GM12878 (cell line): ENCODE measurements around the gene SATB2. TPM values are rescaled to one million over a fixed set of nuclear protein-coding genes. Genes with fewer than 3 reads are reported as not detected.
A peak's percentile ranks its signal among the peaks of the same experiment; 100 is the strongest.

ENCODE experiments used
- ATAC-seq: fragments of 200-7000 bp; cut with Tn5 transposase; 3 replicates; pipeline ENCODE4 v1.9.1; 2020; ENCODE audit warnings: mild to moderate bottlenecking, moderate library complexity
- BruUV-seq: library from RNA; stranded (reverse); fragments of 400-500 nt; replicated peaks from 2 replicates; lab custom pipeline; 2021; lab: Mats Ljungman, UMichigan
- CTCF ChIA-PET: fragments of 300-600 bp; sonication (Branson Sonifier 250); formaldehyde crosslinking; extraction: SDS; loops from one replicate; lab custom pipeline; 2021; ENCODE audit warnings: inconsistent platforms; lab: Yijun Ruan, JAX
- POLR2A ChIA-PET: fragments of 350-600 bp; formaldehyde crosslinking; extraction: SDS; loops from one replicate; lab custom pipeline; 2021; ENCODE audit warnings: inconsistent platforms; lab: Charles Lee
- RAD21 ChIA-PET: fragments of 300-600 bp; sonication (Branson Sonifier 250); formaldehyde crosslinking; loops from one replicate; lab custom pipeline; 2023; ENCODE audit warnings: antibody characterized with exemption; ENCODE audit not compliant: unreplicated experiment; lab: Charles Lee
- SMC1A ChIA-PET: fragments of 300-600 bp; sonication (Branson Sonifier 250); formaldehyde crosslinking; loops from one replicate; lab custom pipeline; 2023; ENCODE audit not compliant: unreplicated experiment, uncharacterized antibody; lab: Charles Lee
- DNase-seq: peaks from one replicate; pipeline ENCODE4 v3.0.0-alpha.2; 2011; ENCODE audit warnings: low read depth, low spot score
- FAIRE-seq: peaks from 3 replicates; lab custom pipeline; 2011; peaks lifted over from hg19 to GRCh38; lab: Jason Lieb, UNC
- H2AFZ ChIP-seq: 2 replicates; pipeline ENCODE4 v1.6.0; 2011; ENCODE audit warnings: low read depth, low read length, control low read depth; ENCODE audit not compliant: control insufficient read depth
- H3K27ac ChIP-seq: 2 replicates; pipeline ENCODE4 v1.5.1; 2011; ENCODE audit warnings: control low read depth; ENCODE audit not compliant: control insufficient read depth, insufficient read depth
- H3K27me3 ChIP-seq, 2 experiments: replicated peaks in 1 of 2; 2 replicates each; pipeline versions ENCODE4 v1.6.0 to v1.6.1; 2011; ENCODE audit warnings: low read length in 1 of 2; ENCODE audit not compliant: control insufficient read depth in 2 of 2, insufficient read depth in 2 of 2
- H3K36me3 ChIP-seq, 2 experiments: 2 replicates each; pipeline ENCODE4 v1.5.1; 2011; ENCODE audit warnings: low read length in 1 of 2; ENCODE audit not compliant: control insufficient read depth in 2 of 2, insufficient read depth in 2 of 2
- H3K4me1 ChIP-seq: 2 replicates; pipeline ENCODE4 v1.6.1; 2011; ENCODE audit warnings: mild to moderate bottlenecking, low read length, moderate library complexity, mixed read lengths; ENCODE audit not compliant: control insufficient read depth, insufficient read depth
- H3K4me2 ChIP-seq: 2 replicates; pipeline ENCODE4 v1.6.0; 2011; ENCODE audit warnings: control low read depth; ENCODE audit not compliant: control insufficient read depth, insufficient read depth
- H3K4me3 ChIP-seq: fragments of 200-600 bp; sonication (generic); 2 replicates; pipeline ENCODE4 v1.5.1; 2016
- H3K79me2 ChIP-seq: 2 replicates; pipeline ENCODE4 v1.6.0; 2011; ENCODE audit warnings: low read length; ENCODE audit not compliant: control insufficient read depth, insufficient read depth
- H3K9ac ChIP-seq: 2 replicates; pipeline ENCODE4 v1.8.0; 2011; ENCODE audit warnings: low read length, control low read depth, mixed read lengths; ENCODE audit not compliant: control insufficient read depth, insufficient read depth
- H3K9me3 ChIP-seq: replicated peaks from 3 replicates; pipeline ENCODE4 v1.5.1; 2011; ENCODE audit warnings: mild to moderate bottlenecking, low read length; ENCODE audit not compliant: control insufficient read depth, insufficient read depth
- H4K20me1 ChIP-seq: 2 replicates; pipeline ENCODE4 v1.6.0; 2011; ENCODE audit not compliant: control insufficient read depth, insufficient read depth
- CBX3 ChIP-seq: fragments of 200-600 bp; sonication (generic); IDR thresholded peaks from 2 replicates; pipeline ENCODE4 v1.6.1; 2016; ENCODE audit warnings: low read depth, borderline replicate concordance
- CTCF ChIP-seq, 3 experiments: IDR thresholded peaks in 2 of 3; conservative IDR thresholded peaks in 1 of 3; 2 replicates each; pipeline ENCODE4 v1.5.1; 2011; ENCODE audit warnings: low read depth in 3 of 3, low read length in 3 of 3, mild to moderate bottlenecking in 3 of 3, control low read depth in 2 of 3, moderate library complexity in 2 of 3, inconsistent platforms in 1 of 3, mixed read lengths in 1 of 3; ENCODE audit not compliant: control insufficient read depth in 2 of 3, insufficient read depth in 1 of 3; ENCODE audit errors: extremely low read depth in 1 of 3
- HSF1 ChIP-seq: fragments of 150-350 bp; IDR thresholded peaks from 2 replicates; pipeline ENCODE4 v1.6.1; 2014; ENCODE audit warnings: mild to moderate bottlenecking, low read depth, low read length
- RAD21 ChIP-seq: IDR thresholded peaks from 2 replicates; pipeline ENCODE4 v1.6.1; 2011; ENCODE audit warnings: mild to moderate bottlenecking, low read depth, low read length, moderate library complexity; ENCODE audit not compliant: insufficient read depth
- RELB ChIP-seq: fragments of 450-650 bp; IDR thresholded peaks from 2 replicates; pipeline ENCODE4 v1.6.1; 2017; ENCODE audit warnings: low read depth, mild to moderate bottlenecking, moderate library complexity
- SMC3 ChIP-seq: IDR thresholded peaks from 2 replicates; pipeline ENCODE4 v1.6.1; 2011; ENCODE audit warnings: low read length, improper control_type of control experiment, borderline replicate concordance
- WGBS: methylation state at CpG from one replicate; pipeline ENCODE4 v1.1.6; 2016; ENCODE audit warnings: low lambda C conversion rate; ENCODE audit not compliant: insufficient replicate concordance, insufficient coverage; ENCODE audit errors: missing lambda C conversion rate; 5-methylcytosine and 5-hydroxymethylcytosine counted together
- in situ Hi-C: fragments of 300-500 bp; cut with MboI; formaldehyde crosslinking; loops from 9 replicates; pipeline ENCODE4 v1.14.3; 2018; ENCODE audit warnings: mixed read lengths
- intact Hi-C: fragments of 100-400 bp; cut with micrococcal nuclease; formaldehyde crosslinking; loops from one replicate; pipeline ENCODE4 v1.14.2; 2022; ENCODE audit not compliant: unreplicated experiment
- polyA plus RNA-seq, 11 experiments: library from polyadenylated mRNA; depleted of rRNA in 4 of 11; unstranded in 6 of 11; stranded (reverse) in 5 of 11; fragments of >200 nt; fragmentation: Nextera tagmentation in 4 of 11; fragmentation: Illumina TruSeq in 1 of 11; extraction: Ambion mirVana in 4 of 11; extraction: Trizol in 1 of 11; gene quantifications; 1 replicate in 1 of 11; 2 replicates in 10 of 11; pipeline versions ENCODE4 v1.2.1 to v1.2.3, GENCODE V29; 2011 to 2016; ENCODE audit warnings: inconsistent platforms in 2 of 11, missing spikeins in 2 of 11, low read depth in 1 of 11
- total RNA-seq, 4 experiments: library from RNA; depleted of rRNA in 3 of 4; stranded (reverse); fragments of >200 nt in 3 of 4; fragmentation: Illumina TruSeq in 1 of 4; extraction: Trizol in 1 of 4; gene quantifications; 2 replicates each; pipeline versions ENCODE4 v1.2.1 to v1.2.3, GENCODE V29; 2013 to 2021

The SATB2 gene
- total and polyA plus RNA-seq, 10 of the 15 experiments (the other 5 are each of a cell fraction or from before 2014, with no cell fraction given) = 0.03 to 0.56 (median 0.08) TPM; not detected in 3

GRCh38 chr2:199484927-199485326, 27.2 kb upstream of the SATB2 start:
- H3K27ac ChIP-seq = no peak overlapping the region
- no peaks in the 10 kb centered on the region for H3K27me3 ChIP-seq
- H2AFZ ChIP-seq = no peak overlapping the region
- H3K9me3 ChIP-seq = no peaks in the 10 kb centered on the region
- H3K4me3 ChIP-seq = no peak overlapping the region
- no TSS peak for BruUV-seq
- H3K36me3 ChIP-seq = no peaks in the 10 kb centered on the region
- H3K9ac ChIP-seq = no peak overlapping the region
- RAD21 ChIA-PET = interaction anchor here (0.7 to 7.2 kb wide), 14 partner anchors 19 to 1176 kb away, joined by 3 to 132 read pairs (median 4); no protein-coding TSS in a partner anchor
- TF ChIP-seq CTCF (IDR thresholded peaks at IDR 0.05 in 2 of 3, conservative IDR thresholded peaks at IDR 0.05 in 1 of 3; ENCODE audit: control insufficient read depth in 2 of 3, extremely low read depth in 1 of 3, insufficient read depth in 1 of 3, low read depth in 3 of 3, low read length in 3 of 3) (peak in 2 of 3 experiments; percentile 7 to 34; a peak in 2 of 6 replicates), RELB (no peak), RAD21 (peak; percentile 52; the same call in 1 of the 2 replicates), HSF1 (no peak), CBX3 (no peak), SMC3 (peak; percentile 23; the same call in 1 of the 2 replicates)
- ATAC-seq = peak; percentile 77
- FAIRE-seq = no peak
- SMC1A ChIA-PET = interaction anchor here (0.5 to 7.9 kb wide), 28 partner anchors 61 to 1188 kb away, joined by 3 to 130 read pairs (median 4); no protein-coding TSS in a partner anchor
- intact Hi-C loops (loop anchor here (1.0 to 10.0 kb wide), 5 partner anchors 252 to 1113 kb away; no protein-coding TSS in a partner anchor), in situ Hi-C loops (loop anchor here (10.0 kb wide), 1 partner anchor 830 kb away; no protein-coding TSS in a partner anchor)
- CTCF ChIA-PET = interaction anchor here (0.8 to 8.9 kb wide), 35 partner anchors 7 to 1187 kb away, joined by 3 to 311 read pairs (median 4); no protein-coding TSS in a partner anchor
- H3K4me2 ChIP-seq = no peak overlapping the region
- POLR2A ChIA-PET = interaction anchor here (0.6 kb wide), 1 partner anchor 132 kb away, joined by 3 read pairs; no protein-coding TSS in a partner anchor
- DNase-seq = no peak
- H4K20me1 ChIP-seq = no peaks in the 10 kb centered on the region
- no peaks in the 10 kb centered on the region for H3K79me2 ChIP-seq
- WGBS = 53% methylated on average over 1 of the region's 1 CpG
- no peaks in the 10 kb centered on the region for H3K4me1 ChIP-seq
